ENCODE data around the gene THBS2.
"Not testable (repeated sequence)": the region's sequence is repeated elsewhere in the genome, so short reads cannot be mapped to it uniquely, and the experiment has no call there.

Gene THBS2

GRCh38 chr6:169253337-169254238 lies at the start of gene THBS2:
Gene THBS2, minus strand, starts transcription at chr6:169253846. Its CDS starts 3,062 bp downstream, at chr6:169250784.
- no peak for DNase-seq (ENCODE audit: low spot score)

DNA sequence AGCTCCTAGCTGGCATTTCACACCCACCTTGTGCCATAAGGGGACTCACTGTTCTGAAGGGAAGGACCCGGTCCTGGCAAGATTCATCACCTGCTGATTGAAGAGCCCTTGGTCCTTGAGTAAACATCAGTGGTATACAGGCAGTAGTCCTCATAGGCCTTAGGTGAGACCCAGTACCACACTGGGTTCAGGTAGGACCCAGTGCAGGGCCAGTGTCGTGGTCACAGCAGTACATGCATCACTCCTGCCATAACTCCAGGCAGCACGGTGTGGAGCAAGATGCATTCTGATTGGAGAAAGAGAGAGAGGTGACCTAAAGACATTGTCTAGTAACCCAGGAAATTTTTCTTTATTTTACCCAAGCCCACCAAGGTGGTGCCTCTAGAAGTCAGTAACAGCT lies 49.1 kb upstream of the THBS2 start:
- no peak for DNase-seq (ENCODE audit: low spot score)

DNA sequence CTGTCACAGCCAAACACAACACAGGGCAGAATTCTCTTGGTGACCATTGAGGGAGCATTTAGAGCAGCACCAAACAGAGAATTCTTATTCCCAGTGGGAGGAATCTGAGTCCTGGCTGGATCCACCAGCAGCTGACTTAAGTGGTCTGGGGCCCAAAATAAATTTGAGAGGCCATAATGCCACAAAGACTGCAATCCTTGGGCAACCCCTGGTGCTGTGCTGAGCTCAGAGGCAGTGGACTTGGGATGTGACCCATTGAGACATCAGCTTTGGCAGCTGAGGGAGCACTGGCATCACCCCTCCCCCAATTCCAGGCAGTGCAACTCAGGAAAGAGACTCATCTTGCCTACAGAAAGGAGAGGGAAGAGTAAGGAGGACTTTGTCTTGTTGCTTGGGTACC lies 48.6 kb upstream of the THBS2 start:
- no peak for DNase-seq (ENCODE audit: low spot score)

- no peak for DNase-seq (ENCODE audit: low spot score)
Measured at GRCh38 chr6:169300916-169301315, 47.3 kb upstream of the THBS2 start.

DNA sequence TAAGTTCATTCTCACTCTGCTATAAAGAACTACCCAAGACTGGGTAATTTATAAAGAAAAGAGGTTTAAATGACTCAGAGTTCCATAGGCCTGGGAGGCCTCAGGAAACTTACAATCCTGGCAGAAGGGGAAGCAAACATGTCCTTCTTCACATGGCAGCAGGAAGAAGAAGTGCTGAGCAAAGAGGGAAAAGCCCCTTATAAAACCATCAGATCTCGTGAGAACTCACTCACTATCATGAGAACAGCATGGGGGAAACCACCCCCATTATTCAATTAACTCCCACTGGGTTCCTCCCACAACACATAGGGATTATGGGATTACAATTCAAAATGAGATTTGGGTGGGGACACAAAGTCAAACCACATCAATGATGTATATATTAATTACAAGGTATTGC lies 45.0 kb upstream of the THBS2 start:
- not testable (repeated sequence) for DNase-seq (ENCODE audit: low spot score)

DNA sequence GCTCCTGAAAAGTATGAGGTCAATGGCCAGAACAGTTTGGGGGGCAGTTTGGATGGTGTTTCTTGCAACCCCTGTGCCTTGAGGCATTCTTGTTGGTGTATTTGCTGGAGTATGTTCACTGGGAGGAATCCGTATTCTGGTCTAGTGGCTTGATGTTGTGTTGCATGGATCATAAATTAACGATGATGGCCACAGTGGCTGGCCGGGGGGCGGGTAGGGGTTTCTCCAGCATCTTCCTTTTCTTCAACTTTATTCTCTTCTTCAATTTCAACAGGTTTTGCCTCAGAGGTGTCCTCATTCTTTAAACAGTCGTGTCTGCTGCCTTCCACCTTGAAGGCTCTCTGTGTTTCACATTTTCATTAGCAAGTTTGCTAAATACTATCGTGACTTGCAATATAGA lies 43.0 kb upstream of the THBS2 start:
- no peak for DNase-seq (ENCODE audit: low spot score)

DNA sequence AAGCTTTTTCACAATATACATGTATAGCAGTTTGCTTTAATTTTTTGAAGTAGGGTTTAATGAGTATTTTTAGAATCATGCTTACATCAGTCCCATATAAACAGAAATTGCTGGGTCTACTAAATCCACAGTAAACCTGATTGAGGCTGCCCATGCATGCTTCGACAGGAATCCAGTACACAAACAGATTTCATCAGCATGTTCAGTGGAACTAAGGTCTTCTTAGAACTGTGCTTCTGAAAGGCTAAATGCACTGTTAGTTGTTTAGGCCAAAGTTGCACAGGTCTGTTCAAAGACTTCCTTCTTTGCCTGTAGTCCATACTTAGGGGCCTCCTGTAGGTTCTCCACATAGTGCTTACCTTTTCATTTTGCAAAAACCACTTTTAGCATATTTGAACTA lies 42.5 kb upstream of the THBS2 start:
- DNase-seq (ENCODE audit: low spot score): no peak

GRCh38 chr6:169293196-169293595 lies 39.5 kb upstream of the THBS2 start:
- no peak for DNase-seq (ENCODE audit: low spot score)

DNA sequence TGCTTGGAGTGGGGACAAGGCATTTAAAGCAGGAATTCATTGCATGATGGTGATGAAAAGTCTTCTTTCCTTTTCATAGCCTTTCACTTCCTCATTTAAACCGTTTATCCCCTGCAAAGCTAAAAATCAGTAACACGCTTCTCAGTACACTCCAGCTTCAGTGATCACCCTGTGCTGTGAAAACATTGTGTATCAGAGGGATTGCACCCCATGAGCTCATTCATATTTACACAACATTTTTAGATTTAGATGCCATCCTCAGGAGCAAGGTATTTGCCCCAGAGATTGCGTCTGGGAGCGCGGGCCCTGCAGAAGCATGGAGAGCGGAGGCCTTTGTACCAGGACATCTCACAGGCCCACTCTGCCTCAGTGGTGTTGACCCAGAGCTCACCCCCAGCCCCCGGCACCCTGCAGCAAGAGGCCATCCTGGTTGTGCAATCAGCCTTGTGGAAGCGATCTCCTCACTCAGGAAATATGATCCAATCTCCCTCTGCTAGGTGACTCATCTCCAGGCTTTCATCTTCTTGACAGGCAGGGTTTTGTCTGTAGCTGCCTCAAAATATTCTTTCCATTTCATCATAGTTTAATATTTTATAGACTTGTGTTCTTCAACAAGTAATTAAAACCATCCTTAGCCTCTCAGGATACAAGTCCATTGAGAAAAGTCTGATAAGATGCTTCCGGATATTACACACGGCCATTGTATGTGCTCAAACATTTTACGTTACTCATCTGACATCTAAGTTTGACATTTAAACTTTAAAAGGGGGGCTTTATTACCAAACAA lies 38.9 kb upstream of the THBS2 start:
- DNase-seq (ENCODE audit: low spot score): no peak

GRCh38 chr6:169291646-169292337 lies 38.1 kb upstream of the THBS2 start:
- DNase-seq (ENCODE audit: low spot score): no peak

DNA sequence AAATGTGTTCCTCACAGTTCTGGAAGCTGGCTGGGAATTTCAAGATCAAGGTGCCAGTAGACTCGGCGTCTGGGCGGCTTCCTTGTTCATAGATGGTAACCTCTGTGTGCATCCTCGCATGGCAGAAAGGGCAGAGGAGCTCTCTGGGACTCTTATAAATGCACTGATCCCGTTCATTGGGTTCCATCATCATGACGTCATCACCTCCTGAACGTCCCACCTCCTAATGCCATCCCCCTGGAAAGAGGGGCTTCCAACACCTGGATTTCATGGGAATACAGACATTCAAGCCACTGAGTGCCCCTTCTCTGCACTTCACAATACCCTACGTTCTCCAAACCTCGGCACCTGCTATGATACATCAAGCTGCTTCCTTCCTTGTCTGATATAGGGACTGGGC lies 37.5 kb upstream of the THBS2 start:
- DNase-seq (ENCODE audit: low spot score): no peak

DNA sequence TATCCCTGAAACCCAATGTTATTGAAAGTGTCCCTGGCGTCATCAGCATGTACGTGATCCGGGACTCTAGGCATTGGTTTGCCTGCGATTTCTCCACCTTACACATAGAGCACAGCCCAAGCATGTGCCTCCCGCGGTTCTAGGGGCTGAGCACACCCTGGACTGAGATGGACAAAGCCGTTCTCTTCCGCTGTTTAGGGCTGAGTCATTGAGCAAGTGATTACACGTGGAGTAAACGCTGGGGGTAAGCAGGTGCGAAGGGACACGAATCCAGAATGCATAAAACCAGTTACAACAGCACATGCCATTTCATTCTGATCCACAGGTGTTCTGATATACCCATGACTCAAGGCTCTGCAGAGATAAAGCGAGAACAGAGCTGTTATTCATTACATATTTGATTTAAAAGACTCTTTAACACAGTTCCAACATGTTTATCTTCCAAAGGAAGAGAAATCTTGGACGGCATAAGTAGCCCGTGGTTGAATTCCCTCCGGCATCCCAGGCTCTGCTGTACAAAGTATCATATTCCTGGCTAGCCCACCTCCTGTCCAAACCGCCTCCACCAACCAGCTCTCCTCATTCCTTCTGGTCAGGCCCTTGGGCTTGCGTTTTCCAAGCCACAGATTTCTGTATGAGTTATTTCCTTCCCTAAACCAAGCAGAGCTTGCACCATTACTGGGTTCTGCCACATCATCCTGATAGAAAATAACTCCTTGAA lies 36.1 kb upstream of the THBS2 start:
- no peak for DNase-seq (ENCODE audit: low spot score)

DNA sequence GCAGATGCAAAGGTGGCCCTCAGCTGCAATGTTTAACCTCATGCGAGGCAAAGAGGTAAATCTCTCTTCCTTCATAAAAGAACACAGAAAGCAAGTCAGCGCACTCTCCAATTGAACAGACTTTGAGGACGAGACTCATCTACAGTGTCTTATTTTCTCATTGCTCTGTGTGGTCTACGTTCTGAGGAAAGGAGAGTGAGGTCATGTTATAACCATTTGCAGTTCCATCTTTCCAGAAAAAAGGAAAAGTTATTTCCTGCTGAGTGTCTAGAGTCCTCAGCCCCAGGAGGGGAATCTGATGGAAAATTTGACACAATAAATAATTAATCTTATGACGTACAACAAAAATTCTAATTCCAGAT lies 35.6 kb upstream of the THBS2 start:
- no peak for DNase-seq (ENCODE audit: low spot score)

- DNase-seq (ENCODE audit: low spot score): no peak
Measured at GRCh38 chr6:169288591-169288990, 34.9 kb upstream of the THBS2 start.

GRCh38 chr6:169287675-169288074 lies 34.0 kb upstream of the THBS2 start:
- no peak for DNase-seq (ENCODE audit: low spot score)

DNA sequence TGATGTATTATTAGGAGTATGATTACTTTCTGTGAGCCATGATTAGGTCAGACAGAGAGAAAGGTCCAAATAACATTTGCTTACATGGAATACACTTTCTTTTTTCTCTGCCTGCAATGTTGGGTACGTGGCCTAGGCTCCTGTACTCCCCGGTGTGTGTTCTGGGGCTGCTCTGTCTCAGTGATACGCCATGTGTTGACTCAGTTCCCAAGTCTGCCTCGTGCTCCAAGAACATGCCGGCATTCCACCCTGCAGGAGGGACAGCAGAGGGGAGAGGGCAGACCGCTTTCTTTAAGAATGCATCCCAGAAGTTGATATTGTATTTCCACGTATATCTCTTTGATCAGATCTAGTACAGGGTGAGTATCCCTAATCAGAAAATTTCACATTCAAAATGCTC lies 33.3 kb upstream of the THBS2 start:
- DNase-seq (ENCODE audit: low spot score): no peak

DNA sequence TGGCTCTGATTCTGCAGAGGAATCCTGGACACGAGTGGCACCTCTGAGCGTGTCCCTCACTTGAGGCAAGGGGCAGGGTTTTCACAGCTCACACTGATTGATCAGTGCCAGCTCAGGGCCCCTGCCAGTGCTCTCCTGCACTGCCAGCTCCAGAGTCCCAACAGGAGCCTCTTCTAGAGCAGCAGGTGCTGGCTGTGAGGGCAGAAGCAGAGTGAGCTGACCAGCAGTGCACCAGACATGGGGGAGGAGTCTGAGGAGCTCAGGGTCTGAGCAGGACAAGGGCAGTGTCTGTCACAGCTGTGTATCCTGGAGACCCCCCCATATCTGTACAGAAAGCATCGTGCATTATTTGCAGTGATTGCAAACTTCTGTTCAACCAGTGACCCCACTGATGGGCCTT lies 31.5 kb upstream of the THBS2 start:
- no peak for DNase-seq (ENCODE audit: low spot score)

GRCh38 chr6:169283924-169284323 lies 30.3 kb upstream of the THBS2 start:
- DNase-seq (ENCODE audit: low spot score): no peak

DNA sequence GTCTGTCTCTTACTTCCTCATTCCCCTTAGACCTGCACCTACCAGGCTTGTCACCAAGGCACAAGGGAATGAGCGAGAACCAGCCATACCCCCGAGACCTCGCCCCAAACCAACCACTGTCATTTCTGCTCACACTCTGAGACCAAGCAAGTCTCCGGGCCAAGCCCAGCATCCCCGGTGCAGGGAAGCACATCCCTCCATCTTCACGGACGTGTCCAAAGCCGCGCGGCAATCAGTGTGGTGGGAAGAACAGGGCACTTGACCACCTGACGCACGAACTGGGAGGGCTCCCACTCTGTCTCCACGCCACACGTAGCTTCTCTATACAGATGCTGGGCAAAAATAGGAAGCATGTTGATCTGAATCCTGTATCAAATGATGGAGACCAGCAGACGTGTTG lies 28.4 kb upstream of the THBS2 start:
- DNase-seq (ENCODE audit: low spot score): no peak

DNA sequence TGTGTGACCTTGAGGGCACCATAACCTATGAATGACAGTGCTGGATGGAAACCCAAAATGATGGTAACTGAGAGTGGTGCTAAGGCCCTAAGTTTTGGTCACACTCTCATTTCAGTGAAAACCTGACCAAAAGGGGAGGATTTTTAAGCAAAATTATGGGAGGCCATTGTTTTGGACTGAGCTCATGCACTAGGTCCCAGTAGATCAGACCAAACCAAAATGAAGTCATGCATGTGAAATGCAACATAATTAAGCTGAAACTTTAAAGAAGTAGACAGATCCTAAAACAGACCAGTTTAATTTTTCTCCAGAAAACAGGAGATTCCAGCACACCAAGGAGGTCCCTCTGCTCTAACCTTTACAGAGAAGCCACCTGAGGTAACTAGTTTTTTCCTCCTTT lies 24.0 kb upstream of the THBS2 start:
- no peak for DNase-seq (ENCODE audit: low spot score)

DNA sequence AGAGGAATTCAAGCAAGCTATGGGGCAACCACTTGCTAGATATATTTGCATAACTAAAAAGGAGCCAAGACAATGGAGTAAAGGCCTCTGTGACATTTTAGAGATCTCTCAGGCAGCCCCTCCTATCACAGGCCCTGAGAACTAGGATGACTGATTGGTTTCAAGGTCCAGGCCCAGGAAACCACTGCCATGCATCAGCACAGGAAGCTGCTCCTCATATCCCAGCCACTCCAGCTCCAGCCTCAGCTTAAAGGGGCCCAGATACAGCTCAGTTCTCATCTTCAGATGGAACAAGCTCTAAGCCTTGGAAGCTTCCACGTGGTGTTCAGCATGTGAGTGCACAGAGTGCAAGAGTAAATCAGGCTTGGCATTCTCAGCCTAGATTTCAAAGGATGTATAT lies 21.1 kb upstream of the THBS2 start:
- DNase-seq (ENCODE audit: low spot score): no peak

DNA sequence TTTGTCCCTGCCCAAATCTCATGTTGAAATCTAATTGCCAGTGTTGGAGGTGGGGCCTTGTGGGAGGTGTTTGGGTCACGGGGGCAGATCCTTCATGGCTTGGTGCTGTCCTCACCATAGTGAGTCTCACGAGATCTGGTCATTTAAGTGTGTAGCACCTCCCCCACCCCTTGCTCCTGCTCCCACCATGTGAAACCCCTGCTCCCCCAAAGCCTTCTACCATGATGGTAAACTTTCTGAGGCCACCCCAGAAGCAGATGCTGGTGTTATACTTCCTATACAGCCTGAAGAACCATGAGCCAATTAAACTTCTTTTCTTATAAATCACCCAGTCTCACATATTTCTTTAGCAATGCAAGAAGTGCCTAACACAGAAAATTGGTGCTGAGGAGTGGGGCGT lies 19.9 kb upstream of the THBS2 start:
- DNase-seq (ENCODE audit: low spot score): no peak

All from hematopoietic multipotent progenitor cell treated with erythropoietin and hydrocortisone succinate and interleukin-3 and kit ligand, for 15 days (in vitro differentiated cells).